C4-2B (cell line): ENCODE results near the gene GBE1.
A peak's percentile ranks its signal among the peaks of the same experiment; 100 is the strongest.
"Not testable (repeated sequence)": the region's sequence is repeated elsewhere in the genome, so short reads cannot be mapped to it uniquely, and the experiment has no call there.

Experiments
- H3K27ac ChIP-seq: fragments of 450-650 bp; 2 replicates; pipeline ENCODE4 v1.5.1; 2017
- ZFX ChIP-seq: fragments of 450-650 bp; IDR thresholded peaks from 2 replicates; pipeline ENCODE4 v1.6.1; 2017
- TF ChIP-seq, protein P1 (sequence below): fragments of 450-650 bp; conservative IDR thresholded peaks from 2 replicates; pipeline ENCODE4 v1.5.1; 2017; ENCODE audit warnings: mild to moderate bottlenecking

The GBE1 gene

DNA sequence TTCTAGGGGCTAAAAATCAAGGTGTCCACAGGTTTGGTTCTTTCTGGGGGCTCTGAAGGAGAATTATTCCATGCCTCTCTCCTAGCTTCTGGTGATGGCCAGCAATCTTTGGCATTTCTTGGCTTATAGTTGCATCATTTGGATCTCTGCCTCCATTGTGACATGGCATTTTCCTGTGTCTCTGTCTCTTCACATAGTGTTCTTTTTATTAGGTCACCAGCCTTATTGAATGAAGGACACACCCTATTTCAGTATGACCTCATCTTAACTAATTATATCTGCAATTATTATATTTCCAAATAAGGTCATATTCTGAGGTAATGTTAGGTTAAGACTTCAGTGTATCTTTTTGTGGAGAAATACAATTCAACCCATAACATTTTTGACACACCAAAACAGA is 3.2 kb upstream of the GBE1 start:
- no peak overlapping the region for H3K27ac ChIP-seq
- TF ChIP-seq ZFX = no peak
- TF ChIP-seq, protein P1, sequence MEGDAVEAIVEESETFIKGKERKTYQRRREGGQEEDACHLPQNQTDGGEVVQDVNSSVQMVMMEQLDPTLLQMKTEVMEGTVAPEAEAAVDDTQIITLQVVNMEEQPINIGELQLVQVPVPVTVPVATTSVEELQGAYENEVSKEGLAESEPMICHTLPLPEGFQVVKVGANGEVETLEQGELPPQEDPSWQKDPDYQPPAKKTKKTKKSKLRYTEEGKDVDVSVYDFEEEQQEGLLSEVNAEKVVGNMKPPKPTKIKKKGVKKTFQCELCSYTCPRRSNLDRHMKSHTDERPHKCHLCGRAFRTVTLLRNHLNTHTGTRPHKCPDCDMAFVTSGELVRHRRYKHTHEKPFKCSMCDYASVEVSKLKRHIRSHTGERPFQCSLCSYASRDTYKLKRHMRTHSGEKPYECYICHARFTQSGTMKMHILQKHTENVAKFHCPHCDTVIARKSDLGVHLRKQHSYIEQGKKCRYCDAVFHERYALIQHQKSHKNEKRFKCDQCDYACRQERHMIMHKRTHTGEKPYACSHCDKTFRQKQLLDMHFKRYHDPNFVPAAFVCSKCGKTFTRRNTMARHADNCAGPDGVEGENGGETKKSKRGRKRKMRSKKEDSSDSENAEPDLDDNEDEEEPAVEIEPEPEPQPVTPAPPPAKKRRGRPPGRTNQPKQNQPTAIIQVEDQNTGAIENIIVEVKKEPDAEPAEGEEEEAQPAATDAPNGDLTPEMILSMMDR = no peak

DNA sequence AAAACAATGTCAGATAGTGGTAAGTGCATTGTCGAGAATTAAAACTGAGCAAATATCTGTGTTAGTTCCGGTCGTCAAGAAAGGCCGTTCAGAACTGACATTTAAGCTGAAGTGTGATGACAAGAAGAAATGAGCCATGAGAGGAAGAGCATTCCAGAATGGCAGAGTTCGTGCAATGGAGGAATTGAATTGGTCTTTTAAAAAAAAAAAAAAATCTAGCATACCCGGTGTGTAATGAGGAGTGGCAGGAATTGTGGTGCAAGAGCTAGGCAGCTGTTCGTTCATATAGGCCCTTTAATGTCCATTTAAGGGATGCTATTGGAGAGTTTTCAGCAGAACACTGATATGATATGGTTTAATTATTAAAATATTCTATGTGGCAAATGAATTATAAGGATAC is 2.6 kb upstream of the GBE1 start:
- H3K27ac ChIP-seq = no peak overlapping the region
- no peak for TF ChIP-seq ZFX
- TF ChIP-seq, protein P1 = no peak

DNA sequence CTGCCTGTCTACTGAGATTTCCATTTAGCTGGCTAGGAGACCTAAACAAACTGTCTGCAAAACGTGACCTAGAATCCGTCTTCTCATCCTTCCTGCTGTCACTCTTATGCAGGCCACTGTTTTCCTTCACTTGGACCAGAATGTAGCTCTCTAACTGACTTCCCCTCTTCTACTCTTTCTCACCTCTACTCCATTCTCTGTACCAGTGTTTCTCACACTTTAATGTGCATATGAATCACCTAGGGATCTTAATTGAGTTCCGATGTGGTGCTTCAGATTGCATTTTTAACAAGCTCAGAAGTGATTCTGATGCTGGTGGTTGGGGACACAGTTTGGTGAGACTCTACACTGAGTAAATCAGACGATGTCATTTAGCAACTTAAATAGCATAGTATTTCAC is 1.6 kb upstream of the GBE1 start:
- H3K27ac ChIP-seq = no peak overlapping the region
- TF ChIP-seq ZFX = no peak
- TF ChIP-seq, protein P1 = no peak

DNA sequence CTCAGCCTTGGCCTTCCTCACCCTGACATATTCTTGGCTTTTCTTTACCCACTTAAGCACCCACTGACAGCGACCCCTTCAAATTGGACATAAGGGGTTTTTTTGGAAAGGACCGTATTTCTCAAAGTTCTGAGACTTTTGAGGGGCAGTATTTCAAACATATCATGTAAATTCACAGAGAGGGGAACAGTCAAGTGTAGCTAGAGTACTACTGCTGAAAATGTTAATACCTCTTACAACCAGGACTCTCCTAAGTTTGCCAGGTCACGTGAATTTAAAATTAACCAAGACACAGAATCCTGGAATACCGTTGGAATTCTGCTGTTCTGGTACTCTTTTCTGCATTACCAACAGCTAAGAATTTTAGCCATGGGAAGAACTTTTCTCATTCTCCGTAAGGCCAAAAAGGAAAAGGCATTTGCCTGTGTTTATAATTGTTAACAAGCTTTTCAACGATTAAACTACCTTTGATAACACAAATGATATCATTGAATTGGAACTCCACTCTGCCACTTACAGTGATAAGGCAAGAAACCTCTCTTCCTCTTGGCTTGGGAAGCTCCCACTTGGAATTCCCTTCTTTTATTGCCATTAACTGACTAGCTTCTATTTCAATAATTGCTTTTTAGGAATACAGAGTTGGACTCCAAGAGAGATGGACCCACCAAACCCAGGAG is 597 bp upstream of the GBE1 start:
- no peak for TF ChIP-seq ZFX
- TF ChIP-seq, protein P1 = no peak
- peak overlapping the region; percentile 96 for H3K27ac ChIP-seq

DNA sequence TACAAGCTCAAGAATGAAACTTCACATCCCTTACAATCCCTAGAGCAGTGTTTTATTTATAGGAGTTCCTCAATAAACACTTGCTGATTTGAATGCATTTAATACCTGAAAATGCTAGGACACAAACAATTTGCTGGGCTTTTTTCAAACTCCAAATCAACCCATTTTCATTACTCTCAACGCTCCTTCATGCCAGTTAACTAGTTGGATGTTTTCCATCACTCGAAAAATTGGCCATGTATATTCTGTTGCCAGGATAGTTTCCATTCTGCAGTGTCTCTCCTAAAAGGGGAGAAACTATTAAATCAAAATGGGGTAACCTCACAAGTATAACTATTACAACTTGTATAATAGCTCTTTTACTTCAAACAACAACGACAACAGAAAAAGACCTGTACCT is 1.2 kb downstream of the GBE1 start:
- no peak overlapping the region for H3K27ac ChIP-seq
- TF ChIP-seq, protein P1 = no peak
- no peak for TF ChIP-seq ZFX

DNA sequence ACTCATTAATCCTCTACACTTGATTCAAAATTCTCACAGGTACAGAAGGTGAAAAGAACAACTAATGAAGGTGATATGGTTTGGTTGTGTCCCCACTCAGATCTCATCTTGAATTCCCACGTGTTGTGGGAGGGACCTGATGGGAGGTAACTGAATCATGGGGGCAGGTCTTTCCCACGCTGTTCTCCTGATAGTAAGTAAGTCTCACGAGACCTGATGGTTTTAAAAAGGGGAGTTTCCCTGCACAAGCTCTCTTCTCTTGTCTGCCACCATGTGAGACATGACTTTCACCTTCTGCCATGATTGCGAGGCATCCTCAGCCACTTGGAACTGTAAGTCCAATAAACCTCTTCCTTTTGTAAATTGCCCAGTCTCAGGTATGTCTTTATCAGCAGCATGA is 2.7 kb downstream of the GBE1 start:
- not testable (repeated sequence) for H3K27ac ChIP-seq

DNA sequence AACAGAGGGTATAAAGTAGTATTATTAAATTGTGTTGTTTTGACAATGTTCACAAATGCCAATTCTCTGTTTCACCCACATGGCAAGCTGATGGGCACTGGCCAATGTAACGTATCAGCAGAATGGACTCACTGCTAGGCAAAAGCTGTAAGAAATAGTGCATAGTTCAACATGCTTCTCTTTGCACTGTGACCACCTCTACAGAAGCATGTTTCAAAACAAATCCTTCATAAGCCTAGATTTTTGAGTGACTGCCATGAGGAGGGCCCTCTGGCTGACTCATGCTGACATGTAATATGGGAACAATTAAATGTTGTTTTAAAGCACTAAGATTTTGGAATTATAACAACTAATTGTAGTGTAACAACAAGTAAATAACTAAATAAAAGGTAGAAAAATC is 3.2 kb downstream of the GBE1 start:
- TF ChIP-seq ZFX = no peak
- TF ChIP-seq, protein P1 = no peak
- no peak overlapping the region for H3K27ac ChIP-seq

DNA sequence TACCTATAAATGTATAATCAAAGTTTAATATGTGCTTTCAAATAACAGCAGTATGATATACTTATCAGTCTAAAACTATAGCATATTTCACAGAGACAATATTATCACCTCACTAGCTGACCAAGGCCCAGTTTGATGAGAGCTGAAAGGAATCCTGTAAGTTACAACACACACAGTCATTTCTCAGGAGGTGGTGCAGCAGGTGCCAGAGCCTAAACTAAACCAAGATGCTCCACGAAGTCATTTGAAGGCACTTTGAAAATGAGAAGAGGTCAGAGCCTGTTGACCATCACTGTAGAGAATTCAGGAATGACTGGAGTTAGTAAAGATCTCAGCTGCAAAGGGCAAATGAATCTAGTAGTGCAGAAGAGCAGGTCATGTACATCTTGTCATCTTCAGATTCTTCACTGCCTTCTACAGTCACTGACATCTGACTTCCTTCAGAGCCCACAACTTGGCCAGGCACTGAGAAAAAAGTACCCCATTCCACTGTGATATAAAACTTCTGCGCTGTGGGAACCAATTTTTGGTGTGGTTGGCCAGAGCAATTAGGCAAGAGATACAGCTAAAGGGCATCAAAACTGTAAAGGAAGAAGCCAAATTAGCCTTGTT is 7.9 kb downstream of the GBE1 start:
- H3K27ac ChIP-seq = no peak overlapping the region
- TF ChIP-seq ZFX = no peak
- TF ChIP-seq, protein P1 = no peak
